ENCODE data around the gene PIGW. TPM values are rescaled to one million over a fixed set of nuclear protein-coding genes. Genes with fewer than 3 reads are reported as not detected.

Gene PIGW
- total and polyA plus RNA-seq, 10 of the 15 experiments (the other 5 are each of a cell fraction or from before 2014, with no cell fraction given), result 6.0 to 31.5 (median 13.8) TPM

- TF ChIP-seq MEF2A (IDR thresholded peaks at IDR 0.05; ENCODE audit: insufficient read depth, low read depth, low read length) (0 out of 2 replicates have a peak, but pooled peaks have one; percentile 57), E2F4 (IDR thresholded peaks at IDR 0.05; ENCODE audit: low read depth, low read length) (peak; percentile 45; the same call in 1 of the 2 replicates), CBFB (IDR thresholded peaks at IDR 0.05; ENCODE audit: low read depth) (0 out of 2 replicates have a peak, but pooled peaks have one; percentile 23), TAF1 (IDR thresholded peaks at IDR 0.05; ENCODE audit: borderline replicate concordance, low read depth, low read length) (peak; percentile 90), BHLHE40 (IDR thresholded peaks at IDR 0.05; ENCODE audit: borderline replicate concordance in 1 of 2, low read depth in 2 of 2, low read length in 1 of 2) (peak; percentile 53 to 85; a peak in 3 of 4 replicates), DPF2 (IDR thresholded peaks at IDR 0.05) (0 out of 2 replicates have a peak, but pooled peaks have one; percentile 43), PRDM15 (CRISPR knock-in tag; IDR thresholded peaks at IDR 0.05) (no peak), TARDBP (IDR thresholded peaks at IDR 0.05; ENCODE audit: borderline replicate concordance) (peak; percentile 92), REST (IDR thresholded peaks at IDR 0.05; ENCODE audit: low read depth, low read length) (0 out of 2 replicates have a peak, but pooled peaks have one; percentile 26)
Measured at GRCh38 chr17:36545465-36546417, 11.0 kb downstream of the PIGW start (continued).
